Measurements from ENCODE around the gene CEMIP. TPM values are rescaled to one million over a fixed set of nuclear protein-coding genes. Genes with fewer than 3 reads are reported as not detected.

The CEMIP gene
- total and polyA plus RNA-seq, 2 experiments from 2014 or later, result 2.3 to 4.4 TPM

DNA sequence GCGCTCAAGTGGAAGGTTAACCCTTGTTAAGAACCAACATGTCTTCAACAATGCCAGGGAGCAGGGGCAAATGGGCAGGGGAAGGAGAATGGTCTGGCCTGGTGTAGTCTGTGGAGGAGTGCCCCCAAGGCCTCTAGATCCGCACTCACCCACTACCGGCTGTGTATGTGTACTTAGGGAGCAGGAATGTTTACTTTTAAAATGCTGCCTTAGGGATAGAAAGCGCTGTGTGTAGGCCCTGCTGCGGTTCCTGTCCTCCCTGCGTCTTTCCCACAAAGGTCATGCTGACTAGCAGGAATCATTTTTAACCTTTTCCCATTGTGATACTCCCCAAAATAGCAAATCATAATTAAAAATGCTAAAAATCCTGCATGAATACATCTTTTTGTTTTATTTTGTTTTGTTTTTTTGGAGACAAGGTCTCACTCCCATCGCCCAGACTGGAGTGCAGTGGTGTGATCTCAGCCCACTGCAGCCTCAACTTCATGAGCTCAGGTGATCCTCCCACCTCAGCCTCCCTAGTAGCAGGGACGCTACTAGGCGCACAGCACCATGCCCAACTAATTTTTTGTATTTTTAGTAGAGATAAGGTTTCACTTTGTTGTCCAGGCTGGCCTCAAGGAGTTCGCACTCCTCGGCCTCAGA, 35.9 kb upstream of the CEMIP start:
- Histone ChIP-seq H4K20me1 (ENCODE audit: insufficient read depth, poor library complexity, severe bottlenecking) (no peaks in the 10 kb centered on the region), H2AFZ (no peak overlapping the region), H3K9me2 (replicated peaks; ENCODE audit: insufficient read depth) (no peaks in the 10 kb centered on the region), H3K4me1 (ENCODE audit: insufficient read depth) (peaks cover 10% of the 10 kb centered on the region), H3K79me2 (peaks cover 60% of the 10 kb centered on the region), H3K27me3 (no peaks in the 10 kb centered on the region), H3K4me2 (no peak overlapping the region), H3K9me3 (ENCODE audit: low read depth) (no peaks in the 10 kb centered on the region), H3K4me3 (no peak overlapping the region), H3K36me3 (replicated peaks; ENCODE audit: insufficient read depth, low read depth) (no peaks in the 10 kb centered on the region), H3K27ac (no peak overlapping the region)
- peak; percentile 30 for DNase-seq (ENCODE audit: low spot score)
- TF ChIP-seq EZH2 (IDR thresholded peaks at IDR 0.05; ENCODE audit: borderline replicate concordance) (no peak), EZH2phosphoT487 (IDR thresholded peaks at IDR 0.05; ENCODE audit: low read depth, severe bottlenecking, unreplicated experiment) (no peak)
- TF ChIP-seq, protein P1, sequence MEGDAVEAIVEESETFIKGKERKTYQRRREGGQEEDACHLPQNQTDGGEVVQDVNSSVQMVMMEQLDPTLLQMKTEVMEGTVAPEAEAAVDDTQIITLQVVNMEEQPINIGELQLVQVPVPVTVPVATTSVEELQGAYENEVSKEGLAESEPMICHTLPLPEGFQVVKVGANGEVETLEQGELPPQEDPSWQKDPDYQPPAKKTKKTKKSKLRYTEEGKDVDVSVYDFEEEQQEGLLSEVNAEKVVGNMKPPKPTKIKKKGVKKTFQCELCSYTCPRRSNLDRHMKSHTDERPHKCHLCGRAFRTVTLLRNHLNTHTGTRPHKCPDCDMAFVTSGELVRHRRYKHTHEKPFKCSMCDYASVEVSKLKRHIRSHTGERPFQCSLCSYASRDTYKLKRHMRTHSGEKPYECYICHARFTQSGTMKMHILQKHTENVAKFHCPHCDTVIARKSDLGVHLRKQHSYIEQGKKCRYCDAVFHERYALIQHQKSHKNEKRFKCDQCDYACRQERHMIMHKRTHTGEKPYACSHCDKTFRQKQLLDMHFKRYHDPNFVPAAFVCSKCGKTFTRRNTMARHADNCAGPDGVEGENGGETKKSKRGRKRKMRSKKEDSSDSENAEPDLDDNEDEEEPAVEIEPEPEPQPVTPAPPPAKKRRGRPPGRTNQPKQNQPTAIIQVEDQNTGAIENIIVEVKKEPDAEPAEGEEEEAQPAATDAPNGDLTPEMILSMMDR (IDR thresholded peaks at IDR 0.05; ENCODE audit: poor library complexity), result no peak
- 70% methylated on average over 11 of the region's 11 CpGs for WGBS (ENCODE audit: low lambda C conversion rate, missing lambda C conversion rate)

DNA sequence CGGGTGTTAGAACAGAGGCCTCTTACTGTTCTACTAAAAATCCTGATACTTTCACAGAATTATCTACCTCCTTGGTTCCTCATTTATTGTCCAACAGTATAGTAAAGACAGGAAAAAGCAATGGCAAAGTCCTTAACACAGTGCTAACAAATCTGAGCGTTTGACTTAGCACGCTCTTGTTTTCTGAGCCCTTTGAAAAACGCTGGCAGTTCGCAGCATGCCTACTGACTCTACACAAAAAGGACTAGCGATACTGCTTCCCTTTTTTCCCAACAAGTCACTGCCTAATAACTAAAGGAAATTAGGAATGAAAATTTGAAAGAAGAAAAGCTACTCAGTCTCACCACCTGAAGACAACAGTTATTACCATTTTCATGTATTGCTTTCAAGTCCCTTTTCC, 34.8 kb upstream of the CEMIP start:
- no peaks in the 10 kb centered on the region for H3K27me3 ChIP-seq
- H3K4me1 ChIP-seq (ENCODE audit: insufficient read depth), result peaks cover 10% of the 10 kb centered on the region
- TF ChIP-seq EZH2phosphoT487 (IDR thresholded peaks at IDR 0.05; ENCODE audit: low read depth, severe bottlenecking, unreplicated experiment) (no peak), EZH2 (IDR thresholded peaks at IDR 0.05; ENCODE audit: borderline replicate concordance) (no peak)
- TF ChIP-seq, protein P1 (IDR thresholded peaks at IDR 0.05; ENCODE audit: poor library complexity), result no peak
- peaks cover 61% of the 10 kb centered on the region for H3K79me2 ChIP-seq
- no peaks in the 10 kb centered on the region for H4K20me1 ChIP-seq (ENCODE audit: insufficient read depth, poor library complexity, severe bottlenecking)
- no peak overlapping the region for H2AFZ ChIP-seq
- H3K9me2 ChIP-seq (replicated peaks; ENCODE audit: insufficient read depth), result no peaks in the 10 kb centered on the region
- WGBS (ENCODE audit: low lambda C conversion rate, missing lambda C conversion rate), result 81% methylated on average over 6 of the region's 6 CpGs
- DNase-seq (ENCODE audit: low spot score), result no peak
- no peaks in the 10 kb centered on the region for H3K9me3 ChIP-seq (ENCODE audit: low read depth)
- no peaks in the 10 kb centered on the region for H3K36me3 ChIP-seq (replicated peaks; ENCODE audit: insufficient read depth, low read depth)
- no peak overlapping the region for H3K4me3 ChIP-seq
- H3K4me2 ChIP-seq, result no peak overlapping the region
- peak overlapping the region; percentile 5 for H3K27ac ChIP-seq

DNA sequence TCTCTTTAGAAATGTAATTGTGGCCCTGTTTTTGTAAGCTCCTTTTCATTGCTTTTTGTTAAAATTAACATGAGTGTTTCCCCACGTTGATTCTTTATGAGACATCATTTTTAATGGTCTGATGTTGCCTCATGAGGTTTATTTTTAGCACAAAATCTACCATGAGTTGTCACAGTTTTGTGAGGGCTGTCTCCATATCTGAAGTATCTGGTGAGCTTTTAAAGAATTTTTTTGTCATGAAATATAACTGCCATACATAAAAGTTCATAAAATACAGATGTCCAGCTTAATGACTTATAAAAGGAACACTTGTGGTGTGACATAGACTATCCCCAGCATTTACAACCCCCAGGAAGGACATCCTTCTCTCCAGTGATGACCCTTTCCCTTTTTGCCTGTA, 34.3 kb upstream of the CEMIP start:
- WGBS (ENCODE audit: low lambda C conversion rate, missing lambda C conversion rate), result 22% methylated on average over 1 of the region's 1 CpG
- Histone ChIP-seq H3K36me3 (replicated peaks; ENCODE audit: insufficient read depth, low read depth) (no peaks in the 10 kb centered on the region), H3K79me2 (peaks cover 61% of the 10 kb centered on the region), H3K4me2 (no peak overlapping the region), H3K4me3 (no peak overlapping the region), H2AFZ (no peak overlapping the region), H3K27me3 (no peaks in the 10 kb centered on the region), H3K4me1 (ENCODE audit: insufficient read depth) (peaks cover 10% of the 10 kb centered on the region), H3K27ac (peak overlapping the region; percentile 5), H4K20me1 (ENCODE audit: insufficient read depth, poor library complexity, severe bottlenecking) (no peaks in the 10 kb centered on the region), H3K9me2 (replicated peaks; ENCODE audit: insufficient read depth) (no peaks in the 10 kb centered on the region), H3K9me3 (ENCODE audit: low read depth) (no peaks in the 10 kb centered on the region)
- DNase-seq (ENCODE audit: low spot score), result no peak
- TF ChIP-seq EZH2 (IDR thresholded peaks at IDR 0.05; ENCODE audit: borderline replicate concordance) (no peak), EZH2phosphoT487 (IDR thresholded peaks at IDR 0.05; ENCODE audit: low read depth, severe bottlenecking, unreplicated experiment) (no peak)
- TF ChIP-seq, protein P1 (IDR thresholded peaks at IDR 0.05; ENCODE audit: poor library complexity), result no peak
